NB4 (cell line): ENCODE results near the gene AKAP6.

Experiments
- CTCF ChIP-seq: IDR thresholded peaks from one replicate; pipeline ENCODE4 v1.5.1; 2012; ENCODE audit warnings: low read depth, low read length
- MAX ChIP-seq: IDR thresholded peaks from 2 replicates; pipeline ENCODE4 v1.6.1; 2011; ENCODE audit warnings: low read depth, low read length
- POLR2A ChIP-seq: IDR thresholded peaks from 2 replicates; pipeline ENCODE4 v1.6.1; 2011; ENCODE audit warnings: mild to moderate bottlenecking; ENCODE audit not compliant: insufficient read length; ENCODE audit errors: extremely low read depth

GRCh38 chr14:32817780-32818179 lies 488.7 kb downstream of the AKAP6 start:
- TF ChIP-seq CTCF (no peak), MAX (no peak), POLR2A (no peak)
